AG20443 (cell line): ENCODE data around the gene METRNL.
"Not testable (repeated sequence)": the region's sequence is repeated elsewhere in the genome, so short reads cannot be mapped to it uniquely, and the experiment has no call there.

Source experiments
- DNase-seq: peaks from one replicate; pipeline ENCODE4 v3.0.0; 2012; ENCODE audit warnings: low spot score, mixed read lengths

METRNL gene

GRCh38 chr17:83052241-83052564, 27.2 kb upstream of the METRNL start:
- DNase-seq: no peak

DNA sequence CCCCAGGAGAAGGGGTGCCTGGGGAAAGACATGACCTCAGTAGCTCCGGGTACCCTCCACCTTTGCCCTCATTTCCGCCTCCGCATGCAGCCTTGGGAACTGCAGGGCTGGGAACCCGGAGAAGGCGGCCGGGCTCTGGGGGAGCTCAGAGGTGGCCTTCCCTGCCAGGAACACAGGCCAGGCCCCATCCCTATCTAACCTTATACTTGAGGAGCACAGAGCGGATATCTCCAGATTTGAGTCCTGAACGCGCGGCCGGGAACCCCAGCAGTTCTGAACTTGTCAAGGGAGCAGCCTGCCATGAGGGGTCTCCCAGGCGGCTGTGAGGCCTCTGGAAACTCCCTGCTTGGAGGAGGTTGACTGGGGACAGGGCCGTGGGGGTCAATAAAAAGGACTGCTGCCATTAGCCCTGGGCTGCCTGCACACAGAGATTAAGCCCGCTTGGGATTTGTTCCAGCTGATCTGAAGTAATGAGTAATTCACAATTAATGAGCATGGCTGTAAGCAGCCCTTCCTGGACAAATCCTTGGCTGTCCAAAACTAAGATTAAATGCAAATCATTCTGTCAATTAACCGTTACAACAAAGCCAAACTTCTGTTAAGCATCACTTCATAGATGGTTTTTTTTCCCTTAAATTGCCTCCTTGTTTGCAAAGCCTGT, 26.3 kb upstream of the METRNL start:
- no peak for DNase-seq

DNA sequence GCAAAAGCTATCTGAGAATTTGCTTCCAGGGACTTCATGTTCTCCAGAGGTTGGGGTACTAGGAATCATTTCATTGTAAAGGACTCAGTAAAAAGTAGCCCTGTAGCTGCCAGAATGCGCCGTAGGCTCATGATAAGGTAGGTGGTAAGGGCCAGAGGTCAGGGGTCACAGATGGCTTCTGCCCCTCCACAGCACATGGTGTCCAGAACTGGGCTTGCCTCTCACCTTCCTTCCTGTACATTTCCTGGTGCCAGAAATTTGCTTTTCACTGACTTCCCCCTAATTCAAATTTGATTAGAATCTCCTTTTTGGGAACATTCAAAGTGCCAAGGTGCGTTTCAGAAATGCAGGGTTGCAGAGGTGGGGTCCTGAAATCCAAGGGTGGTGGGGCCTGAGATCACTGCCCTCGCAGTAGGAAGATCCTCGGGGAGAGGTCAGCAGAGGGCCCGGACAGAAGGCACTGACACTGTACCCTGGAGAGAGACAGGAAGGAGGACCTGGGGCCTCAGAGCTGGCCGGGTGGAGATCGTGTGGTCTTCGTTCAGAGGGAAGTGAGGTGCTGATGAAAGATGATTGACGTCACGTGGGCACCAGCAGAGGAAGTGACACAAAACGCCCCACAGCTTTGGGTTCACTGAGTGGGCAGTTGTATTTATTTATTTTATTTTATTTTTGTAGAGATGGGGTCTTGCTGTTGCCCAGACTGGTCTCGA, 25.5 kb upstream of the METRNL start:
- no peak for DNase-seq

- no peak for DNase-seq
Observed at GRCh38 chr17:83054518-83055125, 24.8 kb upstream of the METRNL start.

DNA sequence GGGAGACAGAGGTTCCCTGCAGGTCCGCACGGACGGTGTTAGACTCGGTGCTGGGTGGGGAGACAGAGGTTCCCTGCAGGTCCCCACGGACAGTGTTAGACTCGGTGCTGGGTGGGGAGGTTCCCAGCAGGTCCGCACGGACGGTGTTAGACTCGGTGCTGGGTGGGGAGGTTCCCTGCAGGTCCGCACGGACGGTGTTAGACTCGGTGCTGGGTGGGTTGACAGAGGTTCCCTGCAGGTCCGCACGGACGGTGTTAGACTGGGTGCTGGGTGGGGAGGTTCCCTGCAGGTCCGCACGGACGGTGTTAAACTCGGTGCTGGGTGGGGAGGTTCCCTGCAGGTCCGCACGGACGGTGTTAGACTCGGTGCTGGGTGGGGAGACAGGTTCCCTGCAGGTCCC, 24.2 kb upstream of the METRNL start:
- DNase-seq: not testable (repeated sequence)

DNA sequence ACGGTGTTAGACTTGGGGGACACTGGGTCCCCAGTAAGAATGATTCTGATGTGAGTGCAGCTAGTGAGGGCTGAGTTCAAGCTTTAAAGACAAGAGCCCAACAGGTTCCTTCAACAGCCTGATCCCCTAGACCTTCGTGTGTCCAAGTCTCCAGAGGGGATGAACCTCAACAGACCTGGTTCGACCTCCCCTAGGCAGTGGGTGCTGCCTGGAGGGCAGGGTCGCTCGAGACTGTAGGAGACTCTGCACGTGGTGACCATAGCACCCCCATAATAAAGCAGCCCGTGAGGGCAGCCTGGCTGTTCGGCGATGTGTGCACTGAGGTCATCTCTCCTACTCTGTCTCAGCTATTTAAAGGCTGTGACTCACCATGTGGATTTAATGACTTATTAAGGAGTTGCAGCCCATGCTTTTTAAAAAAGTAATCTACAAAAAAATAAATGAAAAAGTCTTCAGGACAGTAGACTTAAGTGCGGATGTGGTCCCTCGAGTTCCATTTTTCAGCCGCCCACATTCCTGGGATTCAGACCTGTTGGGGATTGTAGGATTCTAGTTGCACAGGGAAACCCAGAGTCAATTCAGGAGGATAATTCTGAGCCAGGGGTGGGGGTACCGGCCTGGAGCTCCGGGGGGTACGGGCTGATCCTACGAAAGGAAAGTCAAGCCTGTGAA, 23.4 kb upstream of the METRNL start:
- peak; percentile 81 for DNase-seq

DNA sequence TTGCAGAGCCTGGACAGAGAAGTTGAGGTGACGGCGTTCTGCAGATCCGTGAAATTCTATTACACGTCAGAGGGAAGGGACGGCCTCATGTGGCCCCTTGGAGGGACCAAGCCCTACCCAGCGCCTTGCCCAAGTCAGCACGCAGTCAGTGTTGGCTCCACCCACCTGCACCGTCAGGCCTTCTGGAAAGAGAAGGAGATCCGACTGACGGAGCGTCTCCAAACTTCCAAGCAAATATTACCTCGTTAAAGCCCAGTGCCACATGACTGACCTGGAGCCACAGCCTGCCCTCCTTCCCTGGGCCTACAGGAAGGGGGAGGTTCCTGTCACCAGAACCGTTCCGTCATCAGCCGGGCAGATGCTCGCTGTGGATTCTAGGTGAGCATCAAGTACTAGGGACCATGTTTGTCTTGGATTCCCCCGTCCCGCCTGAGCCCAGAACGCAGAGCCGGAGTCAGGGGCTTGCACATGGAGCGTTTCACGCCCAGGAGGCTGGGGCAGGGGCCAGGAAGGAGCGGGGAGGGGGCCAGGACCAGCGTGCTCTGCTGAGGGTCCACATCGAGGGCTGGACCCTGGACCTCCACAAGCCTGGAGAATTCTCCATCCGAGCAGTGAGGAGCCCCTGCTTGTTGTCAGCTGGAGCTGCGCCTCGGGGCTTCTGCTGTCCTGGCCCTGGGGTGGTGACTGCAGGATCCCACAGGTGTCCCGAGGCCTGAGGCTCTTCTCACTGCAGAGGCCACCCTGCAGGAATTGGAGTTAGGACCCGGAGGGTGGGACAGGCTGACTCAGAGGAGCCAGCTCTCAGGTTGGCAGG, 22.6 kb upstream of the METRNL start:
- DNase-seq: peak; percentile 75

- no peak for DNase-seq
Observed at GRCh38 chr17:83057397-83057761, 22.0 kb upstream of the METRNL start.

DNA sequence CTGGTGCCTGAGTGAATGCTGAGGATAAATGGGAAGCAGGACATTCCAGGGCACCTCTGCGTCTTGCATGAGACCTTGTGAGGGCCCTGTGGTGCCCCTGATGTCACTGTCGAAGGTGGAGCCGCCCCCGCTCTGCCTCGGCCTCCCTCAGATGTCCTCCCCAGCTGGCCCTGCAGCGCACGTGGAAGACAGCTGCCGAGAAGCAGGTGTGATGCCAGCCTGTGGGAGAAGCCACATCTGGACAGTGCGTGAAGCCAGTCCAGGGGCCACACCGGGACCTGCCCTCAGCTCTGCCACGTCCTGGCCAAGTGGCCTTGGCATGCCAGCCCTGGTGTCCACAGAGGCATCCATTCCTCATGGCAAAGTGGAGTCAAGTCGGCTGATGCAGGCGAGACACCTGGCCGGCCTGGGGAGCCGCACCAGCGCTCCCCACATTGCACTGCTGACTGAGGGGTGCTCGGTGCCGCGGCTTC, 21.6 kb upstream of the METRNL start:
- no peak for DNase-seq

GRCh38 chr17:83058266-83058798, 21.1 kb upstream of the METRNL start:
- DNase-seq: no peak

DNA sequence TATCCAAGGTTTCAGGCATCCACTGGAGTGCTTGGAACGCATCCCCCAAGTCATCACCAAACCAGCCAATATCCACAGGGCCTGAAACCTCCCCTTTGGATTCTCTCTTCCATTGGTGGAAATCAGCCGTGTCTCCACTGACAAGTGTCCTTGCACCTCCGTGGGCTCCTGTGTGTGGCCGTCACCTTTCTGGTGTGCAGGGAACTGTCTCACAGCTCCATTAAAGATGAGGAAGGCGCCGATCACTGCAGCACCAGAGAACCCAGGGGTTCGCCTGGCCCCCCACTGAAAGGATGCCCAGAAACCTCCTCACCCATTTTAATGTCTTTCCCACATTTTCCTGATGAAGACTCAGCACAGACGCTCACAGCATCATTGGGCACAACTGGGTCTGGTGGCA, 17.8 kb upstream of the METRNL start:
- DNase-seq: no peak

- DNase-seq: no peak
Observed at GRCh38 chr17:83062011-83062817, 17.2 kb upstream of the METRNL start.

DNA sequence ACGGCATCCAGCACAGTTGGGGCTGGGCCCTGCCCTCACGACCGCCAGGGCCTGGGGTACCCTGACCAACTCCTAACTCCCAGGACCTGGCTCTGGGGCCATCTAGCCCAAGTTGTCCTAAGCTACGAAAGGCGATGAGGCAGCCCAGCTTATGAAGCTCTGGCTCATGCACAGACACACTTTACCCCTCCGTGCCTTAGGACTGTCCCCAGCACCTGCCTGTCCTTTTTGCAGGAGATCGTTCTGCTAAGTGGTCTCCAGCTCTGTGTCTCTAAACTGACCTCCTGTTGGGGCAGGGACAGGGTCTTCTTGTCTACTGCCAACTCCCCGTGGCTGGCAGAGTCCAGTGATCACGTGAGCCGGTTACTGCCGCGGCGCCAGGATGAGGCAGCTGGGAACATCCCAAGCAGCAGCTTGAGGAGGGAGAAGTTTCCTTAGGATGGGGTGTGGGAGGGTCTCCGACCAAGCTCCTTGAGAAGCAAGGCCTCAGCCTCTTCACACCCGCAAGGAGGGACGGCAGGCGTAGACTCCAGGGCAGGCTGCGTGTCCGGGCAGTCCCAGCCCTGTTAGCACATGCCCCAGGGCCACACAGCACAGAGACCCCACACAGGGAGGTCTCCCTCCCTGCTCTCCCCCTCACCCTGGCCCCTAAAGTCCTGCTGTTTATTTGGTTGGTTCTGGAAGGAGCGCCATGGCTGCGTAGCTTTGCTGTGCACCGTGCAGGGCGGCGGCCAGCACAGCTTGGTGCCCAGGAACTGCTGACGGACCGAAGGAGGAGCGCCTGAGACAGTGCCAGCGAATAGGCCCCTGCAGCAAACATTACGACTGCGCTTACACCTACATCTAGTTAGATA, 16.4 kb upstream of the METRNL start:
- no peak for DNase-seq

DNA sequence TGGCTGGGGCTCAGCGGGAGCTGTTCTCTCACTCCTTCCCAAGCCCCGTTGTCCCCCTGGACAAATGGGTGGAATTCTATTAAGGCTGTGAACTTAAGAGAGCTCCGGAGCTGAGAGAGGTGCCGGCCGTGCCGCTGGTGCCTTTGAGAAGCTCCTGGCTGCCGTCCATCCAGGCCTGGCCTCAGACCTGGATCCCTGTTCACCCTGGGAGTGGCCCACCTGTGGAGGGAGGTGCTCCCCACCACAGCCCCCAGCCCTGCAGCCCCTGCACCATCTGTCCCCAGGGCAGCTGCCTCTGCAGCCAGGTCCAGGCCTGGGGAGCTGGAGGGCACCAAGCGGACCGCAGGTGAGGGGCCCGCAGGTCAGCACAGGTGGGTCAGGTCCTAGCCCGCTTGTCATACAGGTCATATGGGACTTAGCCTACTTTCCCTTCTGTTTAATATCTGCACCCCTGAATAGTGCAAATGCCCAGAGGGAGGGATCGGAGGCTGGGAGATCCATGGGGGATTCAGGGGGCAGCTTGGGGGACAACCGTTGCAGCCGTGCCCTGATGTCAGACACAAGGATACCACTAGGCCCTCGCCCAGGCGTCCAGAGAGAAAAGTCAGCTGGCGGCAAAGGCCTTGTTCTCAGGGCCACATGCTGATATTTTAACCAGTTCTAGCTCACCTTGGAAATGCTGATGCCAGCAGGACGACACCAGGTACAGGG, 15.2 kb upstream of the METRNL start:
- DNase-seq: no peak

GRCh38 chr17:83064732-83065659, 14.4 kb upstream of the METRNL start:
- no peak for DNase-seq

DNA sequence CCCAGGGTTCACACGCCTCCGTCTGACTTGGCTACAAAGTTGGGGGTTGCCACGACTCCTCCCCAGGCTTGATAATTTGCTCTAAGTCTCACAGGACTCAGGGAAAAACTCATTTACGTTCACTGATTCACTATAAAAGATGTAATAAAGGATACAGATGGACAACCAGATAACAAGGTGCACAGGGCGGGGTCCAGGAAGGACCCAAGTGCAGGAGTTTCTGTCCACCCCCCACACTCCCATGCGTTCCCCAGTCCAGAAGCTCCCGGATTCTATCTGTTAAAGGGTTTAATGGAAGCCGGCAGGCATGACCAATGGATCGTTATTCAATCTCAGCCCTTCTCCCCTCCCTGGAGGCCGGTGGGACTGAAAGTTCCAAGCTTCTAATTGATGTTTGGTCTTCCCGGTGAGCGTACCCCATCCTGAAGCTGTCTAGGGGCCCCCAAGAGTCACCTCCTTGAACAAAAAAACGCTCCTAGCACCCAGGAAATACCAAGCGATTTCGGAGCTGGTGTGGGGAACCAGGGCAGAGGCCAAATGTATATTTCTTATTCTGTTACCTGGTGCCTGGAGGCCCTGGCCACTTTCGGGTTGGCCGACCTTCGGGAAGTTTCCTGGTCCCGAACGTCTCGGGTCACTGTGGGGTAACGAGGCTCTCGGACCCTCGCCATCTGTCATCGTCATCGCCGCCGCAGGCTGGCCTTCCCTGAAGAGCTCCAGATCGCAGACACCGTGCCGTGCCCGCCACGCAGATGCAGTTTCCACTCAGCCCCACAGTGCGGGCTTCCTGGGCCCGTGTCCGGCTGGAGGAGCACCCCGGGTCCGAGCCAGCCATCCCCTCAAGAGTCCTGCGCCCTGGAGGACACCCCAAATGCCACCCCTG, 13.5 kb upstream of the METRNL start:
- DNase-seq: no peak

- DNase-seq: not testable (repeated sequence)
Observed at GRCh38 chr17:83066543-83066890, 12.9 kb upstream of the METRNL start.
